ENCODE measurements around the gene GLIPR1L2. TPM values are rescaled to one million over a fixed set of nuclear protein-coding genes. Genes with fewer than 3 reads are reported as not detected.
"Not testable (repeated sequence)": the region's sequence is repeated elsewhere in the genome, so short reads cannot be mapped to it uniquely, and the experiment has no call there.

Gene GLIPR1L2
- polyA plus RNA-seq, 4 donors, result 2.2 to 4.3 (median 3.2) TPM

- no peak for DNase-seq (ENCODE audit: low read depth in 4 of 4, low spot score in 2 of 4)
Observed at GRCh38 chr12:75428767-75429166, 37.9 kb downstream of the GLIPR1L2 start.

GRCh38 chr12:75432924-75433323 lies 42.0 kb downstream of the GLIPR1L2 start:
- DNase-seq (ENCODE audit: low read depth in 4 of 4, low spot score in 2 of 4), result no peak

GRCh38 chr12:75437564-75437963 lies 46.7 kb downstream of the GLIPR1L2 start:
- no peak for DNase-seq (ENCODE audit: low read depth in 4 of 4, low spot score in 2 of 4)

- DNase-seq (ENCODE audit: low read depth in 4 of 4, low spot score in 2 of 4), result no peak
Observed at GRCh38 chr12:75438059-75438754, 47.3 kb downstream of the GLIPR1L2 start.

- DNase-seq (ENCODE audit: low read depth in 4 of 4, low spot score in 2 of 4), result no peak
Observed at GRCh38 chr12:75439048-75439447, 48.2 kb downstream of the GLIPR1L2 start.

- no peak for DNase-seq (ENCODE audit: low read depth in 4 of 4, low spot score in 2 of 4)
Observed at GRCh38 chr12:75439930-75440329, 49.0 kb downstream of the GLIPR1L2 start.

GRCh38 chr12:75441687-75442449 lies 51.0 kb downstream of the GLIPR1L2 start:
- not testable (repeated sequence) for DNase-seq (ENCODE audit: low read depth in 4 of 4, low spot score in 2 of 4)

- DNase-seq (ENCODE audit: low read depth in 4 of 4, low spot score in 2 of 4), result not testable (repeated sequence)
Observed at GRCh38 chr12:75442454-75442853, 51.6 kb downstream of the GLIPR1L2 start.

- no peak for DNase-seq (ENCODE audit: low read depth in 4 of 4, low spot score in 2 of 4)
Observed at GRCh38 chr12:75443709-75444108, 52.8 kb downstream of the GLIPR1L2 start.

- no peak for DNase-seq (ENCODE audit: low read depth in 4 of 4, low spot score in 2 of 4)
Observed at GRCh38 chr12:75444429-75445136, 53.7 kb downstream of the GLIPR1L2 start.

- DNase-seq (ENCODE audit: low read depth in 4 of 4, low spot score in 2 of 4), result not testable (repeated sequence)
Observed at GRCh38 chr12:75445137-75445507, 54.2 kb downstream of the GLIPR1L2 start.

- no peak for DNase-seq (ENCODE audit: low read depth in 4 of 4, low spot score in 2 of 4)
Observed at GRCh38 chr12:75446857-75447256, 56.0 kb downstream of the GLIPR1L2 start.

- no peak for DNase-seq (ENCODE audit: low read depth in 4 of 4, low spot score in 2 of 4)
Observed at GRCh38 chr12:75447691-75448393, 57.0 kb downstream of the GLIPR1L2 start.

- no peak for DNase-seq (ENCODE audit: low read depth in 4 of 4, low spot score in 2 of 4)
Observed at GRCh38 chr12:75452675-75453330, 61.9 kb downstream of the GLIPR1L2 start.

- no peak for DNase-seq (ENCODE audit: low read depth in 4 of 4, low spot score in 2 of 4)
Observed at GRCh38 chr12:75455839-75456238, 65.0 kb downstream of the GLIPR1L2 start.

- DNase-seq (ENCODE audit: low read depth in 4 of 4, low spot score in 2 of 4), result no peak
Observed at GRCh38 chr12:75457191-75457590, 66.3 kb downstream of the GLIPR1L2 start.

GRCh38 chr12:75457866-75458265 lies 67.0 kb downstream of the GLIPR1L2 start:
- not testable (repeated sequence) for DNase-seq (ENCODE audit: low read depth in 4 of 4, low spot score in 2 of 4)

GRCh38 chr12:75459755-75460154 lies 68.9 kb downstream of the GLIPR1L2 start:
- no peak for DNase-seq (ENCODE audit: low read depth in 4 of 4, low spot score in 2 of 4)

- no peak for DNase-seq (ENCODE audit: low read depth in 4 of 4, low spot score in 2 of 4)
Observed at GRCh38 chr12:75460204-75460603, 69.3 kb downstream of the GLIPR1L2 start.
